ENCODE data around the gene PTPRN2.

- TF ChIP-seq CTCF (IDR thresholded peaks at IDR 0.05) (no peak), POLR2A (IDR thresholded peaks at IDR 0.05) (no peak), EP300 (IDR thresholded peaks at IDR 0.05) (no peak)
These were observed 97.3 kb downstream of the PTPRN2 start for GRCh38 chr7:158490171-158490782.
